EH (cell line): ENCODE results near the gene PGRMC2.
"Not testable (repeated sequence)": the region's sequence is repeated elsewhere in the genome, so short reads cannot be mapped to it uniquely, and the experiment has no call there.

Experiments used
- DNase-seq: peaks from one replicate; pipeline ENCODE4 v3.0.0-alpha.2; 2015; ENCODE audit warnings: low read depth

Gene PGRMC2

DNA sequence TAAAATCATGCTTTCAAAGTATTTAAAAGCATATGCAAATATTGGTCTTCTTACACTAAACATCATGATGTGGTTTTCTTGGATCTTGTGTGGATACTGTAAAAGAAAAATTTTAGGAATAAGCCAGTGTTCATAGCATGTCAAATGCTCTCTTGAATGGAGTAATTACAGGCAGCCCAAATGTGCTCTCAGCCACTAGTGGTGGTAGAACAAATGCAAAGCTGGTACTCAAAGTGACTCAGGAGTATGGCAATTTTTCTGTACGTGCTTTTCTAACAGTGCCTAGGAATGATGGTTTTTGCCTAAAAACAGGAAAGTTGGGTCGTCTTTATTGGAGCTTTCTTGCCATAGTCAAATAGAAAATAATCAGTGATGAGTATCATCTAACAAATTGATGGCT is 19.9 kb downstream of the PGRMC2 start:
- DNase-seq: no peak

DNA sequence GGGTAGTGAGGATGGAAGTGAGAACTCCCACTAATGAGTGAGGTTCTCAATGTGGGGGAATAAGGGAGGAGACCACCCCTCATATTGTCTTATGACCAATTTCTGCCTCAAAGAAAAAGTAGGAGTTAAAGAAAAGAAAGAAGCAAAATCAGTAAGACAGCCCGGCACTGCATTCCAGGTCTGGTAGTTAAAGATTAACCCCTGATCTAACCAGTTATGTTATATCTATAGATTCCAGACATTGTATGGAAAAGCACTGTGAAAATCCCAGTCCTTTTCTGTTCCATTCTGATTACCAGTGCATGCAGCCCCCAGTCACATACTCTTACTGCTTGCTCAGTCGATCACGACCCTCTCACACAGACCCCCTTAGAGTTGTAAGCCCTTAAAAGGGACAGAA is 20.4 kb downstream of the PGRMC2 start:
- DNase-seq: not testable (repeated sequence)

DNA sequence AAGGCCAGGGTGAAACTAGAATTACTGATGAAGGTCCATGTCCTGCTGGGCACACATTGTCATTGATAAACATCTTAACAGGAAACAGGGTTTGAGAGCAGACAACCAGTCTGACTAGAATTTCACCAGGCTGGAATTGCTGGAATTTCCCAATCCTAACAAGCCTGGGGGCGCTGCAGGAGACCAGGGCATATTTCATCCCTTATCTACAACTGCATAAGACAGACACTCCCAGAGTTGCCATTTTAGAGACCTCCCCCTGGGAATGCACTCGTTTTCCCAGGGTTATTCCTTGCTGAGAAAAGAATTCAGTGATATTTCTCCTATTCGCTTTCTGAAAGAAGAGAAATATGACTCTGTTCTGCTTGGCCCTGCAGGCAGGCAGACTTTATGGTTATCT is 22.1 kb downstream of the PGRMC2 start:
- DNase-seq: not testable (repeated sequence)

DNA sequence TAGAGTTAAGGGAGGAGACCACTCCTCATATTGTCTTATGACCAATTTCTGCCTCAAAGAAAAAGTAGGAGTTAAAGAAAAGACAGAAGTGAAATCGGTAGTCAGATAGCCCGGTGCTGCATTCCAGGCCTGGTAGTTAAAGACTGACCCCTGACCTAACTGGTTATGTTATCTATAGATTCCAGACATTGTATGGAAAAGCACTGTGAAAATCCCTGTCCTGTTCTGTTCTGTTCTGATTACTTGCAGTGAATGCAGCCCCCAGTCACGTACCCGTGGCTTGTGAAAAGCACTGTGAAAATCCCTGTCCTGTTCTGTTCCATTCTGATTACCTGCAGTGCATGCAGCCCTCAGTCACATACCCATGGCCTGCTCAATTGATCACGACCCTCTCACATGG is 27.7 kb downstream of the PGRMC2 start:
- DNase-seq: not testable (repeated sequence)

DNA sequence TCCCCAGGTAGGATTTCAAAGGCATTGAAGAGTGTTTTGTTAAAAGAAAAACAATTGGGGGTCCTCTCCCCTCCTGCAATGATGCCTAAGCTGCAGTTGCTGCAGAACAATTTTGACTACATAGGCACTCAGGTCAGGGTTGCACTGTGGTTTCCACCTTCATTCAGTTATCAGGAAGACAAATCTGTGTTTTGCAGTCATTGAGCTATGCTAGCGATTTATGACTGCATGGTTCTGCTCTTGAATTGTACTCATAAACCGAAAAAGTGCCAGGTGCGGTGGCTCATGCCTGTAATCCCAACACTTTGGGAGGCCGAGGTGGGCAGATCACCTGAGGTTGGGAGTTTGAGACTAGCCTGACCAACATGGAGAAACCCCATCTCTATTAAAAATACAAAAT is 29.4 kb downstream of the PGRMC2 start:
- DNase-seq: not testable (repeated sequence)

DNA sequence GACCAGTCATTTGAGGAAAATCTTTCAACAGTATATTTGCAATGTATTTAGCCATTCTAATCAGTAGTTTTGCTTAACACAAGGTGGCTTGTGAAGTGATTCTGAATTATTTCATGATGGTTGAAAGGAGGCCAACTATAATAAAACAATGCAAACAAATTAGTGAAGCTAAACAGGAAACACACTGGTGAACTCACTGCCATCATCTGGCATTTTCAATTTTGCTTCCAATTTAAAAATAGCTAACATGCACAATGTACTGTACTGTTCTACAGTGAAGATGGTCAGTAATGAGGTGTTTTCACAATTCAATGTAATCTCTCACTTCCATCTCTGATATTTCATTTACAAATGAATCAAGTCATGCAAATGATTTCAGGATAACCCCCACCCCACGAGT is 31.1 kb downstream of the PGRMC2 start:
- no peak for DNase-seq

DNA sequence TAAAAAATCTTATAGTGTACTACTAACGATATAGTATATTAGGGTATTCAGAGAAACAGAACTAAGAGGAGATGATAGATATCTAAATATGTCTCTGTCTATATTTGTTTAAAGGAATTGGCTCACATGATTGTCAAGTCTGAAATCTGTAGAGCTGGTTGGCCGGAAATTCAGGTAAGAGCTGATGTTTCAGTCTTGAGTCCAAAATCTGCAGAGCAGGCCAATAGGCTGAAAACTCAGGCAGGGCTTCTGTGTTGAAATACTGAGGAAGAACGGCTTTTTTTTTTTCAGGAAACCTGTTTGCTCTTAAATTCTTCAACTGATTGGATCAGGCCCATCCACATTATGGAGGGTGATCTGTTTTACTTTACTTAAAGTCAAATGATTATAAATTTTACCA is 31.7 kb downstream of the PGRMC2 start:
- no peak for DNase-seq

DNA sequence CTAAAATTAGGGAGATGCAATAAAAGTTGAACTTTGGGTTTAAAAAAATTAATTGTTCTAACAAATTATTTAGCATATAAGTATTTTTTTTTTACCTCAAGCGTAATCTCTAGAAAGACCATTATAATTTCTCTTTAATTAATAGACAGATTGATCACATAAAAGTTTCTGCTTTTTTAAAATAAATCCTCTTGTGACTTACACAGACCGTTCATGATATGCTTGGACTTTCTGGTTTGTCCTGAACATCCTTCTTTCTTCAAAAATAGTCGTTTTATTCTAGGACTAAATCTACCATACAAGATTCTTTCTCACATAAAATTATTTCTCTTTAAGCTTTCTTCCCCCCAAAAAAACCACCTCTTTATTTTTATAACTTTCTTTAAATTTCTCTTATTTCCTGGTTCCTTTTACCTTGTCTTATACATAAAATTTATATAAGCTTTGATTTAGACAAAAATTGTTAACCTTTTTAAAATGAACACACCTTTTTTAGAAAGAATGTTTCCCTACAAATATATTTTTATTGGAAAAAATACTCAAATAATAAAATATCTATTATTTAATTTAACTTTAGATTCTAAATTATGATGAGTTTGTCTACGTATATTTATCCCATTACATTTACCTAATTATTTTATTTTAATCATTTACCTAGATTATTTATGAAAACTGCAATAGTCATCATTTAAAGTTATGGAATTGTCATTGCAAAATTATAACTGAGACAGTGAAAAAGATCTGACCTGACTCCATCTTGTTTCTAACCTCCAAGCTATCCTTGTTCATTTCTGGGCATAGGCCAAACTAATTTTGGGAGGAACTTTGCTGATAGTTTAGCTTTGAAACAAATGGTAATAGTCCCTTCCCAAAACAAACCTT is 37.6 kb downstream of the PGRMC2 start:
- no peak for DNase-seq

DNA sequence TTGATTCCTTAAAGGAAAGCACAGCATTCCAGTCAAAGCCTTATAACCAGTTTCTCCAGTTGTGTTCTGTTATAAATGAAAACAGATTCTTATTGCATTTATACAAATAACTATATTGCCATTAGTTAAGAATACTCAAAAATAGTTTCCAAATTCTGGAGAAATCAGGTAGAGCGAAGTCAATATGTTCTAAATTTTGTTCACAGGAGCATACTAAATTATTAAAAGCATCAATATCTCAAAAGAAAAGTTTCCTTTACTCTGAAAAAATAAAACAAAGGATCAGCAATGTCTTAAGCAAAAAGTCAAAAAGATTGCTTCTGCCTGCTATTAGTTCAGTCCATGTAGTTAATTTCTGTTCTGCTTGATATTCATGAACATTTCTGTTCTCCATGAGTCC is 39.7 kb downstream of the PGRMC2 start:
- DNase-seq: no peak

DNA sequence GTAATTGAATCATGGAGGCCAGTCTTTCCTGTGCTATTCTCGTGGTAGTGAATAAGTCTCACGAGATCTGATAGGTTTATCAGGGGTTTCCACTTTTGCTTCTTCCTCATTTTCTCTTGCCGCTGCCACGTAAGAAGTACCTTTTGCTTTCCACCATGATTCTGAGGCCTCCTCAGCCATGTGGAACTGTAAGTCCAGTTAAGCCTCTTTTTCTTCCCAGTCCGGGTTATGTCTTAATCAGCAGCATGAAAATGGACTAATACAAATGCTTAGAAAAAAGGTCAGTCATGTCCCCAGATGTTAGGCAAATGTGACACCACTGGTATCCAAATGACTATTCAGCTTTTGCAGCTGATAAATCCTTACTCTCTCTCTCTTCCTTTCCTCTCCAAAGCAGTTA is 42.2 kb downstream of the PGRMC2 start:
- not testable (repeated sequence) for DNase-seq

DNA sequence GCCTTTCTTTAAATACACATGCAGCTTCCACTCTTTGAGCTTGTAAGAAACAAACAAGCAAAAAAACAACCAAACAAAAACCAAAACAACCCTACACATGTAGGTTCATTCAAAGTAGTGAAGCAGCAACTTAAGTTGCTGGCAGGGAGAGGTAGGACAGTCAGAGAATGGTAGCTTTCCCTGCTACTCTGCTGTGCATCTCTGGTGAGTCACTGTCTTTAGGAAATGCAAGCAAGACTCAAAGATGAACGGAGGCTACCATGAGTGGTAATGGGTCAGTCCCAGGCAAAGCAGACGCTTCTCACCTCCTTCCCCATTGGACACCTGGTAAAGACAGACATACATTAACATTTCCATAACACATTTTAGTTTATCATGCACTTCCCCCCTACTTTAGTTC is 43.2 kb downstream of the PGRMC2 start:
- peak; percentile 66 for DNase-seq

DNA sequence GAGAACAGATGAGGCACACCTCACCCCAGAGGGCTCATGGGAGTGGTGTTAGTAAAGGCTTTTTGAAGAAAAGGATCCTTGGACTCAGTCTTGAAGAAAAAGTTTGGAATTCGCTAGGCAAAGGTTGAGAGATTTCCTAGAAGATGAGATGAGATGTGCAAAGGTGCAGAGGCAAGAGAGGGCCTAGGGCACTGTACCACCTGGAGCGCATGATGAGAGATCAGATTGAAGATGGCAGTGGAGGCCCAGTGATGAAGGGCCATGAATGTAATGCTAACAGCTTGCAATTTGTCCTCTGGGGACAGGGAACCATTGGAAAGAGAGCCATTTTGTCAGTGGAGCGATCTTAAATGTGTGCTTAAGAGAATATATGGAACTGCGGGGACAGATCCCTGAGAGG is 45.0 kb downstream of the PGRMC2 start:
- DNase-seq: no peak

DNA sequence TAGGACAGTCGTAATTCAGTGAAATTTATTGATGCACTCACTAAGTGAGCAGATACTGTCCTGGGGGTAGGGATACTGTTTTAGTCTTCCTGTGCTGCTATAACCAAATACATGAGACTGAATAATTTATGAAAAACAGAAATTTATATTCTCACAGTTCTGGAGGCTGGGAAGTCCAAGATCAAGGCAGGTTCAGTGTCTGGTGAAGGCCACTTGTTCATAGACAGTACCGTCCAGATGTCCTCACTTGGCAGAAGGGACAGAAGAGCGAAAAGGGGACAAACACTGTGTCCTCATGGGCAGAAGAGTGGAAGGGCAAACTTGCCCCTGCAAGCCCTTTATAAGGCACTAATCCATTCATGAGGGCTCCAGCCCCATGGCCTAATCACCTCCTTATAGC is 45.6 kb downstream of the PGRMC2 start:
- DNase-seq: no peak

DNA sequence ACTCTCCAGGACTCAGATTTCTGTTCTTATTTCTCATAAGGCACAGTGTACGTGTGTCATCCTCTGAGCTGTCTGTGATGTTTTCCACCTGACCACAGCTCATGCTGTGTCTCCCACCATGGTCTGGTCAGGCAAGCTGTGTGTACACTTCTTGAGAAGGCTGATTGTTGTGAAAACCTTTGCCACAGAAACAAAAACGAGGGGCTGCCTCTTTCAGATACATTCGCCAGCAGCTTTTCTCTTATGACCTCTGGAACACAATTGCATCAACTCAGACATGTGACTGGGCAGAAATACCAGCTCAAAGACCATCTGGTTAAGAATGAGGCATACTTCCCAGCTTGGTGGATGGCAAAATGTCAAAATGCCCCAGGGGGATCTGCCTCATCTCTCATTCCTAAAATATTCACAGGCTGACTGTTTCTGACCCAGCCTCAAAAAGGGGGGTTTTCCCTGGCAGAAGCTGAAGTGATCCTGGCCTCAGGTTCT is 46.1 kb downstream of the PGRMC2 start:
- peak; percentile 99 for DNase-seq

DNA sequence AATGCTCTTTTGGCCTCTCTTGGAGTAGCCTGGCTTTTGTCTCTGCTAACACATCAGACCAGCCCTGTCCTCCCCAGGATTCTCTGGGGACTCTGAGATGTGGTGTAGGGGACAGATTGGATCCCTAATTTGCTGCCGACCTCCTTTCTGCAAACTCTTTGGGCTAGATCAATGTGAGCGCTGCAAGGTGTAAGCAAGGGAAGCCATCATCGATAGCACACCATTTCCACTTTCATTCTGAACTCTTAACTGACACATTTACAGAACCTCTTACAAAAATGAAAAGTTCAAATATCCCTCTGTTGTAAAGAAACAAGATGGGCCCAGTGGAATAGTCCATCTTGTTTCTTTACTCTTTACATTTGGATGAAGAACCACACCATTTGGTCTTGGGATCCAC is 46.6 kb downstream of the PGRMC2 start:
- no peak for DNase-seq

DNA sequence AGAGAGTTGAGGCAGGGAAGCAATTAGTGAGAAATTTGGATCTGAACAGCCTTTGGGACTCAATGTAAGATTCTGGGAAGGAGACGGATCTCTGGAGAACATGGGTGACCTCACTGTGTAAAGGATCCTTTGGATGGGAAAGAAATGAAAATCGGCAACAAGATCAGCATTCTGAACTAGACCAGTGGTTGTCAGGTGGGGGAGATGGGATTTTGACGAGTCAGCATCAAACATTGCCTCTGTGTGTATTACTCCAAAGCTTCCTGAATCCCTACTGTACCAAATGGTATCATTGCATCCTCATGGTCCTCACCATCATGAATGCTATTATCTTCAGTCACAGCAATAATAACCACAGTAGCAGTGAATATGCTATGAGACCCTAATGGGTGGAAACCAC is 52.8 kb downstream of the PGRMC2 start:
- no peak for DNase-seq

DNA sequence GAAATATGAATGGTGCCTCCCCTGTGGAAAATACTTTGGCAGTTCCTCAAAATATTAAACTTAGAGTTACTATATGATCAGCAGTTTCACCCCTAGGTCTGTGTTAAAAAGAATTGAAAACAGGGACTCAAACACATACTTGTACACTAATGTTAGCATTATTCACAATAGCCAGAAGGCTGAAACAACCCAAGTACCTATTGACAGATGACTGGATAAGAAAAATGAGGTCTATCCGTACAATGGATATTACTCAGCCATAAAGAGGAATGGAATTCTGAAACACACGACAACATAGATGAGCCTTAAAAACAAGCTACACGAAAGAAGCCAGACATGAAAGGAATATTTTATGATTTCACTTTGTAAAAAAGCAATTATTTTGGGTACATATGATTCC is 54.9 kb downstream of the PGRMC2 start:
- DNase-seq: no peak

DNA sequence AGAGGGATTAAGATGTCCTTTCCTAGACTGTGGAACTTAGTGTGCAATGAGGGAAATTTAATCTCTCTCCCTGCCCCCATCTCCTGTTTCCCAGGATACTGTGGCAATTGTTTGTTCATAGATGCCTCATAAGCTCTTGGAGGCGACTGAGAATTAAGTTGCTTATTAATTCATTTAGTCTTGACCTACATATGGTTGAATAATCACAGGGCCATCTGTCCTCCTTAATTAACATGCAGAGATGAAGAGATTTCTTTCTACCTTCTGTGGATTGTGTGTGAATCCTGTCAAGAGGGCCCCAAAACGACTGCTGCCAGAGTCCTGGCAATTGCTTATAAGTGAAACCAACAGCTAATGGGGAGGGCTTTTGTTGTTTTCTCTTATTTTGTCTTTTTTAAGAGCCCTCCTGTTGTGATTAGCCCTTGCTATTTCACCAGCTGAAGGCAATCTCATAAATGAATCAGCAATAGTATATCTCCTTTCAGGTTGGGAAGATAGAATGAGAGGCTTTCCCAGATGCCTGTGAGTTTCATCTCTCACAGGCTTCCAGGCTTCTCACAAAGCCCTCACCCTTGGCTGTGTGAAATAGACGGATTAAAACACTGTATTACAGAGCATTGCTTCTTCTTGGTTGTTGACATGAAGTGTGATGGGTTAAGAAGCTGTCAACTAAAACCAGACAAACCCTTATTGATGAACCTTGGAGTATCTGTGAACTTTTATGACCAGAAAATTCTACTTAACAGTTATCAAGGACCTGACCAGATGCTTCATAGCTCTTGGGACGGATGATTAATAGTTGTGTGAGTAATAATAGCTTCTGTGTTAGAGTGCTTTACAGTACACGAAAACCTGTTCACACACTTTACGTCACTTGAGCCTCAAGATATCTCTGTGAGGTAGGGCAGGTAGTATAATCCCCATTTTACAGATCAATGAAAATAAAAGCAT is 58.5 kb downstream of the PGRMC2 start:
- DNase-seq: peak; percentile 47

DNA sequence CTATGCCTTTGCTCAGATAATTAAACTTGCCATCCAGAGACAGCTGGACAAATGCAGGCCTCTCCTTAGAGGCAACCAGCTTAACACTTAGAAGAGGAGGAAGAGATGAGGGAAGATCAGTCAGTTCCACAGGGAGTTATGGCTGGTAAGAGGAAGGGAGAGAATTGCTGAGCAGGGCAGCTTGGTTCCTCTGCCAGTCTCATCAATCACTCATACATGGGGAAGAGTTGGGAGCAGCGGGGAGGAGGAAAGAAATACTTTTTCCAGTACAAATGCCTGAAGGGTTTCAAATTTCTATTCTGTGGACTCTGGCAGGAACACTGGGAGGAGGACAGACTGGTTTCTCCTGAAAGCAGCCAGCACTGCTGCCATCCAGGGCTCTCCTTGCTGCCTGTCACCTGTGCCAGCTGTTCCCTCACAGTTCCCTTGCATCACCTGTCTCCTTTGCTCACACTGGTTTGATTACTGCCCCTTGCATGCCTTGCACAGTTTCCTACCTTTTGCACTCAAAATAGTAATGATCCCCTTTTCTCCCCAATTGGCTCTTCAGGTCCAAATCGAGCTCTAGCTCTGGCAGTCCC is 59.5 kb downstream of the PGRMC2 start:
- DNase-seq: peak; percentile 35

DNA sequence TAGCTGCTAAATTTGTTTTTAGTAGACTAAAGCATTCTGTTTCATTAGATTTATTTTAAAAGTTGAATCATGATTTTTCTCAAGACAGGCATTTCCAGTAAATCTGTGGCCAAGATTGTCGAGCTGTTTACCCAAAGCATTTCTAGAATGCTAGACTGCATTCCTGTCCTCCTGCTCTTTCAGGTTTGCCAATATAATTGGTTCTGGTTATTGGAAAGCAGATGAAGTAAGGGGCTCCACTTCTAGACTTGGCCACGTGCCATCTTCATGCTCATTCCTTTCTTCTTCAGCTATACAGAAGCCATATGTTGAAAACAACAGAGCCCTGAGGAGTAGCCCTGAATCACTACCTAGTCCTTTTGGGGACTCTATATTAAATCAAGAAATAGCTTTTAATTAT is 62.5 kb downstream of the PGRMC2 start:
- DNase-seq: peak; percentile 80

DNA sequence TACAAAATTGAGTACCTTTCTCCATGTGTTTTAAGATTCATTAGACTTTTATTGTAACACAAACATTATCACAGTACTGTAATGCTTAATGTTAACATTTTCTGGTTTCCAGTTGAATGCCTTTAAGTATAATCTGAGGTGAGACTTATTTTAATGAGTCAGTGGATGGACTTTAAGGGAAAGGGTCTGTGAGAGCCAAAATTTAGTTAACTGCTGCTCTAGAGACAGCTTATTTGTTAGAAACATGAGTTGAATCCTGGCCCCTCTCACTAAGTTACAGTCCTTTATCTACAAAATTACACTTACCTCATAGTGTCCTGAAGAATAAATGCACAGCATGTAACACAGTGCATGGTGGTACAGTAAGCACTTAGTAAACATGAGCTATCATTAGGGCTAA is 66.0 kb downstream of the PGRMC2 start:
- DNase-seq: no peak
